Sigmoid colon (tissue), 7 donors: ENCODE results near the gene TLL2. TPM values are rescaled to one million over a fixed set of nuclear protein-coding genes. Genes with fewer than 3 reads are reported as not detected.

Experiments
- DNase-seq: peaks from one replicate; pipeline ENCODE4 v3.0.0-alpha.2; 2019
- H3K27ac ChIP-seq, 4 donors: fragments of 200-600 bp; sonication (generic); one replicate each; pipeline ENCODE4 v1.5.1; 2016 to 2019; ENCODE audit warnings: mild to moderate bottlenecking in 1 of 4
- H3K27me3 ChIP-seq, 3 donors: fragments of 200-600 bp; sonication (generic); one replicate each; pipeline ENCODE4 v1.5.1; 2019; ENCODE audit warnings: mild to moderate bottlenecking in 1 of 3
- H3K36me3 ChIP-seq, 4 donors: fragments of 200-600 bp; sonication (generic); one replicate each; pipeline ENCODE4 v1.5.1; 2016 to 2019
- H3K4me1 ChIP-seq, 4 donors: fragments of 200-600 bp; sonication (generic); one replicate each; pipeline ENCODE4 v1.5.1; 2017 to 2019
- H3K4me3 ChIP-seq, 4 donors: fragments of 200-600 bp; sonication (generic); one replicate each; pipeline ENCODE4 v1.5.1; 2017 to 2019; ENCODE audit warnings: mild to moderate bottlenecking in 2 of 4, moderate library complexity in 1 of 4
- H3K9me3 ChIP-seq, 4 donors: fragments of 200-600 bp in 3 of 4; sonication (generic) in 3 of 4; one replicate each; pipeline versions ENCODE4 v1.5.1 to v1.6.1; 2013 to 2019
- EP300 ChIP-seq, 4 donors: sonication (generic); formaldehyde crosslinking; IDR thresholded peaks; one replicate each; pipeline ENCODE4 v1.6.1; 2017; ENCODE audit warnings: antibody characterized with exemption in 4 of 4
- POLR2A ChIP-seq, 2 donors: fragments of 450-650 bp; IDR thresholded peaks; one replicate each; pipeline ENCODE4 v1.6.1; 2016; ENCODE audit warnings: antibody characterized with exemption in 2 of 2, mild to moderate bottlenecking in 2 of 2, moderate library complexity in 2 of 2
- POLR2AphosphoS5 ChIP-seq, 4 donors: sonication (generic); formaldehyde crosslinking; IDR thresholded peaks; one replicate each; pipeline ENCODE4 v1.6.1; 2017; ENCODE audit warnings: antibody characterized with exemption in 4 of 4
- WGBS, 2 donors: extraction: QIAGEN DNeasy Blood & Tissue Kit; methylation state at CpG; one replicate each; pipeline ENCODE4 v1.1.7; 2013; 5-methylcytosine and 5-hydroxymethylcytosine counted together
- intact Hi-C: fragments of 100-400 bp; cut with DNase I; formaldehyde crosslinking; loops from one replicate; pipeline ENCODE4 v1.15.1; 2023
- polyA plus RNA-seq, 3 donors: library from polyadenylated mRNA; stranded (reverse); fragments of 200-250 nt; gene quantifications; one replicate each; pipeline ENCODE4 v1.2.3, GENCODE V29; 2013
- total RNA-seq, 4 donors: library from RNA; depleted of rRNA; stranded (reverse); fragments of >200 nt; gene quantifications; one replicate each; pipeline ENCODE4 v1.1.0, GENCODE V29; 2016
- TF ChIP-seq, protein P1 (sequence below), 4 experiments: fragments of 450-650 bp in 3 of 4; fragments of 200-600 bp in 1 of 4; IDR thresholded peaks; one replicate each; pipeline ENCODE4 v1.5.1; 2016 to 2019; ENCODE audit warnings: antibody characterized with exemption in 4 of 4, mild to moderate bottlenecking in 3 of 4, moderate library complexity in 2 of 4
- donor health status: healthy with polysubstance abuse.
- donor health status: Bipolar disorder and iron deficiency.
- donor health status: healthy.

The TLL2 gene
- total and polyA plus RNA-seq, 7 donors = 0.14 to 2.2 (median 0.36) TPM; not detected in 2

DNA sequence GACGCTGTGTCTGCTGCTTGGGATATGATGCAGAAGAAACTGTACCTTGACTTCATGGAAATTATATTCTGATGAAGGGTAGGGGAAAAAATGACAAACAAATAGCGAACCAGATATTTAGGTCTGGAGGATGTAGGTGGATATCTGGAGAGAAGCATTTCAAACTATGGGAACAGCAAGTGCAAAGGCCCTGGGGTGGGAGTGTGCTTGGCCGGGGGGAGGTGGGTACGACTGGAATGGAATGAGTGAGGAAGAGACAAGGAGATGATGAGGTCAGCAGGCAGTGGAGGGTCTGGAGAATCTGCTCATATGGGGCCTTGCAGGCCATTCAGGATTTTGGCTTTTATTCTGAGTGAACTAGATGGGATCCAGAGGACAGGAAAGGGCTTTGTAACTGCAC is 65.2 kb downstream of the TLL2 start:
- WGBS, 2 donors = 63 to 87% methylated on average over 4 of the region's 4 CpGs
- Histone ChIP-seq H3K9me3 (no peaks in the 10 kb centered on the region), H3K27me3 (no peaks in the 10 kb centered on the region), H3K27ac (no peak overlapping the region), H3K4me1 (no peaks in the 10 kb centered on the region), H3K36me3 (no peaks in the 10 kb centered on the region), H3K4me3 (no peak overlapping the region)
- intact Hi-C loops = no loop called here
- DNase-seq = no peak
- TF ChIP-seq, protein P1, sequence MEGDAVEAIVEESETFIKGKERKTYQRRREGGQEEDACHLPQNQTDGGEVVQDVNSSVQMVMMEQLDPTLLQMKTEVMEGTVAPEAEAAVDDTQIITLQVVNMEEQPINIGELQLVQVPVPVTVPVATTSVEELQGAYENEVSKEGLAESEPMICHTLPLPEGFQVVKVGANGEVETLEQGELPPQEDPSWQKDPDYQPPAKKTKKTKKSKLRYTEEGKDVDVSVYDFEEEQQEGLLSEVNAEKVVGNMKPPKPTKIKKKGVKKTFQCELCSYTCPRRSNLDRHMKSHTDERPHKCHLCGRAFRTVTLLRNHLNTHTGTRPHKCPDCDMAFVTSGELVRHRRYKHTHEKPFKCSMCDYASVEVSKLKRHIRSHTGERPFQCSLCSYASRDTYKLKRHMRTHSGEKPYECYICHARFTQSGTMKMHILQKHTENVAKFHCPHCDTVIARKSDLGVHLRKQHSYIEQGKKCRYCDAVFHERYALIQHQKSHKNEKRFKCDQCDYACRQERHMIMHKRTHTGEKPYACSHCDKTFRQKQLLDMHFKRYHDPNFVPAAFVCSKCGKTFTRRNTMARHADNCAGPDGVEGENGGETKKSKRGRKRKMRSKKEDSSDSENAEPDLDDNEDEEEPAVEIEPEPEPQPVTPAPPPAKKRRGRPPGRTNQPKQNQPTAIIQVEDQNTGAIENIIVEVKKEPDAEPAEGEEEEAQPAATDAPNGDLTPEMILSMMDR (IDR thresholded peaks at IDR 0.05) = no peak
- no peak for TF ChIP-seq EP300 (IDR thresholded peaks at IDR 0.05)

DNA sequence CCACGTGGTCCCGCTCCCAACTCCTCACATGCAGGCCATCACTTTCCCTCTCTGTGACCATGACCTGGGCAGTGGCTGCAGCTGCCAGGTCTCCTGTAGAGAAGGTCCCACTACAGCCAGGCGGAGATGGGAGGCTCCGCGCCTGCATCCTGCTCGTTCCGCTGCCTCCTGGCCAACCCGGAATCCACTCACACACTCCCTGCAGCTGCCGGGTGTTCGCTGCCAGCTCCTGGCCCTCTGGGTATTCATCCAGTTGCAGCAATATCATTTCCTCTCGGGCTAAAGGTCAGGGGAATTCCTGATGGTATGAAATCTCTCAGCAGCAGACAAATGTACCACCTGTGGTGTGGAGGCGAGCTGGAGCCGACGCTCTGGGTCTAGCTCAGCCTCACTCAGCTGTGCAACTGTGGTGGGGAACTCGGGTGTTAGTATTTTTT is 65.7 kb downstream of the TLL2 start:
- intact Hi-C loops = no loop called here
- DNase-seq = peak; percentile 74
- H3K4me3 ChIP-seq = no peak overlapping the region
- 29 to 68% methylated on average over 15 of the region's 15 CpGs for WGBS, 2 donors
- no peaks in the 10 kb centered on the region for H3K27me3 ChIP-seq
- H3K9me3 ChIP-seq = no peaks in the 10 kb centered on the region
- TF ChIP-seq POLR2AphosphoS5 (IDR thresholded peaks at IDR 0.05) = no peak
- H3K27ac ChIP-seq = no peak overlapping the region
- no peaks in the 10 kb centered on the region for H3K36me3 ChIP-seq
- H3K4me1 ChIP-seq = no peaks in the 10 kb centered on the region

DNA sequence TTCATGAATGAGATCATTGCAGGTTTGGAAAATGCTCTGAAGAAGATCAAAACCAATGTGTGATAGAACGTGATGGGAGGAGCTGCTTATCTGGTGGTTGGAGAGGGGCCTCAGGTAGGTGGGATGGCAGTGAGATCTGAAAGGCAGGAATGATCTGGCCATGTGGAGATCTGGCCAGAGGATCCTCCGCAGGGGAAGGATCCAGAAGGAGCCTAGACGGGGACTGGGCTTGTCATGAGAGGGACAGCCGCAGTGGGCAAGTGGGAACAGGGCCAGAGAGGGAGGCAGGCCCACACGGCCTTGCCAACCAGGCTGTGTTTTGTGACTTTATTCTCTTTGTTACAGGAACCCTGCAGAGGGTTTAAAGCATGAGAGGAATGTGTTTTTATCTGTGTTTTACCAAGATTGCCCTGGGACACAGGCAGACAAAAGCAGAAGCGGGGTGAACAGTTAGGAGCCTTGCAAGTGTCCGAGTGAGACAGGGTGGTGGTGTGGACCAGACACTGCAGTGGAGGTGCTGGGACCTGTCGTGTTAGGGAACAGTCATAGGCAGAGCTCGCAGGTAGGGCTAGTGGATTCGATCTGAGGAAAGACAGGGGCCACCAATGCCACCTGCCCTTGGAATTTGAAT is 66.6 kb downstream of the TLL2 start:
- DNase-seq = no peak
- Histone ChIP-seq H3K4me1 (no peaks in the 10 kb centered on the region), H3K27me3 (no peaks in the 10 kb centered on the region), H3K36me3 (no peaks in the 10 kb centered on the region), H3K27ac (no peak overlapping the region), H3K9me3 (no peaks in the 10 kb centered on the region), H3K4me3 (no peak overlapping the region)
- TF ChIP-seq POLR2AphosphoS5 (IDR thresholded peaks at IDR 0.05) (no peak), EP300 (IDR thresholded peaks at IDR 0.05) (no peak), POLR2A (IDR thresholded peaks at IDR 0.05) (no peak)
- TF ChIP-seq, protein P1 (IDR thresholded peaks at IDR 0.05) = no peak
- WGBS, 2 donors = 86 to 88% methylated on average over 10 of the region's 10 CpGs
- intact Hi-C loops = no loop called here

DNA sequence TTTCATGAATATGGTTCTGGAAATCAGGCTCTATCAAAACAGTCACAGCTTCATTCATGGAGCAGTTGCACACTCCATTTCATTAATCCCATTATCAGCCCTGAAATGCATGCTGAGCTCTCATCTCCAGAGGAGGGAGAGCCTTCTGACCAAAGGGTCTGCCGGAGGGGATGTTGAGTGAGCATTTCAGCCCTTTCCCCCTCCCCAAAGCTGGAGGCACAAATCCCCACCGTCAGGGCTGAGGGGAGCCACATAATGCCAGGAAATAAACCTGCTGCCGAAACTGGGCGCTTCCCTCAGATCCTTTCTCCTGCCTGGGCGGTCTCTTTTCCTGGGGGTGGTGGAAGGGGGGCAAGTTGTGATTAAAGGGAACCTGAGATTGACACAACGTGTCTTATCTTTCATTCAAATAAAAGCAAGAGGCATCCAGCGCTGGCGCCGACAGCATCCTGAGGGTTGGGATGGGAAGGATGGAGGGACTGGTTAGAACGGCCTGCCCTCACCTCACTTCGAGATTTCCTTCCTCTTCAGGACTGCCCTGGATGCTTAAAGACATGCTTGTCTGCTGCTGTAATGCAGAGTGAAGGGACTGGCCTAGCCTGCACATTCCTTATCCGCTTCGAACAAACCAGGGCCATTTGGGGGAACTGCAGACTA is 71.6 kb downstream of the TLL2 start:
- no peaks in the 10 kb centered on the region for H3K9me3 ChIP-seq
- TF ChIP-seq, protein P1 (IDR thresholded peaks at IDR 0.05) = no peak
- TF ChIP-seq POLR2A (IDR thresholded peaks at IDR 0.05) (no peak), POLR2AphosphoS5 (IDR thresholded peaks at IDR 0.05) (no peak), EP300 (IDR thresholded peaks at IDR 0.05) (no peak)
- peaks cover 0 to 8% (median 0%) of the 10 kb centered on the region in 4 donors for H3K4me1 ChIP-seq
- intact Hi-C loops = no loop called here
- 78 to 91% methylated on average over 13 of the region's 13 CpGs for WGBS, 2 donors
- DNase-seq = no peak
- H3K27ac ChIP-seq = no peak overlapping the region
- no peak overlapping the region for H3K4me3 ChIP-seq
- no peaks in the 10 kb centered on the region for H3K36me3 ChIP-seq
- H3K27me3 ChIP-seq = no peaks in the 10 kb centered on the region

DNA sequence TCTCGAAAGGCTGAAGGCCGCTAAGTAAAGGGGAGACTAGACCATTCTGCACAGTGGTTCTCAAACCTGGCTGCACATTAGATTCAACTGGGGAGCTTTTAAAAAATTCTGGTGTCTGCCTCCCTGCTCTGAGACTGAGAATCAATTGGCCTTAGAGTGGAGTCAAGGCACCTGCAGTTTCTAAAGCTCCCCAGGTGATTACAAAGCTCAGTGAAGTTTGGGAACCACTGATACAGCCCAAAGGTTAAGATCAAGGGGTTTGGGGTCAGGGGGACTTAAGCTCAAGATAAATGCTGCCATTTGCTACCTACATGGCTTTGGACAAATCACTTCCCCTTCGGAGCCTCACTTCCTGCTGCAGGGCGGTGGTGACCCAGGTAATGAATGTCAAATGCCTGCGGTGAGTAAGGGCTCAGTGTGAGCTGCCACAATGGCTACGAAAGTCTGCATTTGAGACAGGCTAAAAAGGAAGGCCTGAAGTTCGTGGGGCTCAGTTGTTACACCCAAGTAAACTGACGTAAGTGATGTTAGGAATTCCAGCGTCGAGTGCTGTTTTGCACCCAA is 72.3 kb downstream of the TLL2 start:
- H3K4me3 ChIP-seq = no peak overlapping the region
- TF ChIP-seq, protein P1 (IDR thresholded peaks at IDR 0.05) = no peak
- no peak for TF ChIP-seq EP300 (IDR thresholded peaks at IDR 0.05)
- no peak for TF ChIP-seq POLR2A (IDR thresholded peaks at IDR 0.05)
- no peak for TF ChIP-seq POLR2AphosphoS5 (IDR thresholded peaks at IDR 0.05)
- no peaks in the 10 kb centered on the region for H3K27me3 ChIP-seq
- no peaks in the 10 kb centered on the region for H3K9me3 ChIP-seq
- intact Hi-C loops = no loop called here
- no peak overlapping the region for H3K27ac ChIP-seq
- 79 to 87% methylated on average over 10 of the region's 10 CpGs for WGBS, 2 donors
- H3K4me1 ChIP-seq = peaks cover 0 to 8% (median 0%) of the 10 kb centered on the region in 4 donors
- H3K36me3 ChIP-seq = no peaks in the 10 kb centered on the region
- no peak for DNase-seq
